Stomach smooth muscle (tissue), 2 donors: ENCODE measurements around the gene CYRIA.
A peak's percentile ranks its signal among the peaks of the same experiment; 100 is the strongest.

ENCODE experiments used
- H3K27ac ChIP-seq: one replicate; pipeline ENCODE4 v1.7.0; 2013; ENCODE audit warnings: mild to moderate bottlenecking, low read length, inconsistent platforms
- H3K27me3 ChIP-seq, 2 donors: one replicate each; pipeline ENCODE4 v1.7.0; 2013; ENCODE audit warnings: low read length in 2 of 2; ENCODE audit not compliant: insufficient read depth in 2 of 2, control insufficient read depth in 1 of 2
- H3K36me3 ChIP-seq, 2 donors: one replicate each; pipeline ENCODE4 v1.7.0; 2013; ENCODE audit warnings: low read length in 2 of 2; ENCODE audit not compliant: control insufficient read depth in 2 of 2, insufficient read depth in 2 of 2
- H3K4me1 ChIP-seq: one replicate; pipeline ENCODE4 v1.7.0; 2013; ENCODE audit warnings: low read length; ENCODE audit not compliant: control insufficient read depth, insufficient read depth
- H3K4me3 ChIP-seq, 2 donors: one replicate each; pipeline ENCODE4 v1.7.0; 2013; ENCODE audit warnings: low read length in 2 of 2
- H3K9ac ChIP-seq, 2 donors: one replicate each; pipeline ENCODE4 v1.7.0; 2013; ENCODE audit warnings: low read length in 2 of 2, mild to moderate bottlenecking in 1 of 2
- H3K9me3 ChIP-seq, 2 donors: one replicate each; pipeline ENCODE4 v1.7.0; 2013; ENCODE audit warnings: low read length in 2 of 2; ENCODE audit not compliant: control insufficient read depth in 2 of 2
- donor health status: healthy.
- donor health status: Pancreatic carcinoma.

CYRIA gene

GRCh38 chr2:16650287-16651249 is 15.1 kb downstream of the CYRIA start:
- Histone ChIP-seq H3K36me3 (peaks cover 0 to 4% of the 10 kb centered on the region in 2 donors), H3K9me3 (no peaks in the 10 kb centered on the region), H3K27me3 (no peaks in the 10 kb centered on the region), H3K4me1 (peaks cover 46% of the 10 kb centered on the region), H3K27ac (peak overlapping the region; percentile 53), H3K4me3 (peak overlapping the region; percentile 56 to 75), H3K9ac (peak overlapping the region; percentile 25 to 47)

GRCh38 chr2:16649353-16650286 is 16.0 kb downstream of the CYRIA start:
- Histone ChIP-seq H3K27ac (no peak overlapping the region), H3K9ac (no peak overlapping the region), H3K27me3 (no peaks in the 10 kb centered on the region), H3K9me3 (no peaks in the 10 kb centered on the region), H3K4me3 (peak overlapping the region; percentile 56 to 75), H3K4me1 (peaks cover 40% of the 10 kb centered on the region), H3K36me3 (peaks cover 0 to 4% of the 10 kb centered on the region in 2 donors)

DNA sequence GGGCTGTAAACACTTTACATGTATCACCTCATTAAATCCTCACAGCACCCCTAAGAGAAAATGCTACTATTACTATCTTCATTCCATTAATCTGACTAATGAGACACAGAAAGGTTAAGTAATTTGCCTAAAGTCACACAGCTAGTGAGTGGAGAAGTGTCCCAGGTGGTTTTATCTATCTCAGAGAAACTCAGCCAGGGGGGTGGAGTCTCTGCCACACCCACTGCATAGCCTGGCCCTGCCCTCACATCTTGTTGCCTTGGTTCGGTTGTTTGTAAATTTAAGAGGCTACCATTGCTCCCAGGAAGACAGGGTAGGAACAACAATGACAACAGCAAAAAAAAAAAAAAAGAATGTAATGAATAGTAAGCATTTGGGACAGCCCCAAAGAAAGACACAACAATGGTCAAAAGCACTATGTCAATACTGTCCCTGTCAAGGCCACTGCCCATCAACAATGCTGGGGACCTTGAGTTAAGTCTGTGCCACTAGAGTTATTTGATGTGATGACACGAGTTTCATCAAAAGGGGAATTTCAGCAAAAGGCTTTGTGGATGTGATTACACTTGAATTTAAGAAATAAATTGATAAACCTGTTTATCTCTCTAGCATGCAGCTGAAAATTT is 17.5 kb downstream of the CYRIA start:
- Histone ChIP-seq H3K9me3 (no peaks in the 10 kb centered on the region), H3K27ac (no peak overlapping the region), H3K36me3 (peaks cover 0 to 4% of the 10 kb centered on the region in 2 donors), H3K27me3 (no peaks in the 10 kb centered on the region), H3K4me3 (no peak overlapping the region), H3K9ac (no peak overlapping the region), H3K4me1 (peaks cover 33% of the 10 kb centered on the region)

GRCh38 chr2:16645775-16646559 is 19.7 kb downstream of the CYRIA start:
- Histone ChIP-seq H3K36me3 (peaks cover 0 to 4% of the 10 kb centered on the region in 2 donors), H3K27ac (no peak overlapping the region), H3K4me1 (peaks cover 20% of the 10 kb centered on the region), H3K4me3 (no peak overlapping the region), H3K9ac (no peak overlapping the region), H3K9me3 (no peaks in the 10 kb centered on the region), H3K27me3 (no peaks in the 10 kb centered on the region)

GRCh38 chr2:16645088-16645487 is 20.5 kb downstream of the CYRIA start:
- Histone ChIP-seq H3K27me3 (no peaks in the 10 kb centered on the region), H3K4me1 (peaks cover 20% of the 10 kb centered on the region), H3K9ac (no peak overlapping the region), H3K9me3 (no peaks in the 10 kb centered on the region), H3K4me3 (no peak overlapping the region), H3K36me3 (peaks cover 0 to 4% of the 10 kb centered on the region in 2 donors), H3K27ac (no peak overlapping the region)

DNA sequence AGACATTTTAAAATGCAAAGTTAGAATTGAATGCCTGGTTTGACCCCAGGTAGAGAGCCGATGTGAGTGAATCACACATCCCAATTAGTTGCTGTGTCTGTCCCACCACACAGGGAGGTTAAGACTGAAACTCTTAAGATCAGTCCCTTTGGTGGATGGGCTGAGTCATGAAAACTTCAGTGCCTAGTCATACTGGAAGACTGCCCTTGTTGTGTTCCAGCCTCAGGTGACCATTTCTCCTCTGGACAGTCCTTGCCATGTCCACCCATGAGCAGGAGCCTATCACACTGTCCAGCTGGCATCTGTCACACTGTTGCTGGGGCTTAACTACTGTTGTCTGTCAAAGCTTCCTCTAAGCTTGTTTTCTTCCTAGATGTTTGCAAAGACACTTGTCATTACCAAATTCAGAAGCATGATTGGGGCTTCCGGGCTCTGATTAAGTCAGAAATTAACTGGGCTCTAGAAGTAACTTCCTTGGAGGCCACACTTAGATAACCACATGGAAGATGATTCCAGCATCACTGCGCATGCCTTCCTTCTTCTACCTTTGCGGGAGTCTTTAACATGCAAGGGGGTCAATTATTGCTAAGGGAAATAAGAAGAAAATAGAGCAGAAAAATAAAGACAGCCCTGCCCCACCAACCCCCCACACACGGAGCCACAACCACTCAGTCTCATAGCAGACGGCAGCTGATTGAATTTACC is 21.3 kb downstream of the CYRIA start:
- Histone ChIP-seq H3K36me3 (peaks cover 0 to 4% of the 10 kb centered on the region in 2 donors), H3K4me3 (no peak overlapping the region), H3K4me1 (peaks cover 13% of the 10 kb centered on the region), H3K9me3 (no peaks in the 10 kb centered on the region), H3K27ac (no peak overlapping the region), H3K9ac (no peak overlapping the region), H3K27me3 (no peaks in the 10 kb centered on the region)

- no peak overlapping the region for H3K9ac ChIP-seq
- no peaks in the 10 kb centered on the region for H3K9me3 ChIP-seq
- H3K27me3 ChIP-seq: no peaks in the 10 kb centered on the region
- no peak overlapping the region for H3K27ac ChIP-seq
- H3K4me3 ChIP-seq: no peak overlapping the region
- peaks cover 10% of the 10 kb centered on the region for H3K4me1 ChIP-seq
- peaks cover under 1 to 4% of the 10 kb centered on the region in 2 donors for H3K36me3 ChIP-seq
These were observed 22.5 kb downstream of the CYRIA start for GRCh38 chr2:16643099-16643498.

DNA sequence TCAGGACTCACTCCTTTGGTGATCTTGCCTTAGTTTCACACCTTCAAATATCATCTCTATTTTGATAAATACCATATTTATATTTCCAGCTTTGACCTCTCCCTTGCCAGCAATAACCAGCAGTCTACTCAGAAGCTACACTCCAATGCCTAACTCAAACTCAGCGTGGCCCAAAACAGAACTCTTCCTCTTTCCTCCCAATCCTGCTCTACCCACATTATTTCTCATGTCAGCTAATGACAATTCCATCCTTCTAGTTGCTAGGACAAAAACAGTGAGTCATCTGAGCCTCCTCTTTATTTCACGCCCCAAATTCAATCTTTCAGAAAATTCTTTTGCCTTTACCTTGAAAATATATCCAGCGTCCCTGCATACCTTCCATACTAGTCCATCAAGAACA is 23.5 kb downstream of the CYRIA start:
- H3K4me3 ChIP-seq: no peak overlapping the region
- H3K9ac ChIP-seq: no peak overlapping the region
- peaks cover 10% of the 10 kb centered on the region for H3K4me1 ChIP-seq
- H3K27ac ChIP-seq: no peak overlapping the region
- H3K9me3 ChIP-seq: no peaks in the 10 kb centered on the region
- peaks cover 5 to 7% of the 10 kb centered on the region in 2 donors for H3K36me3 ChIP-seq
- H3K27me3 ChIP-seq: no peaks in the 10 kb centered on the region

DNA sequence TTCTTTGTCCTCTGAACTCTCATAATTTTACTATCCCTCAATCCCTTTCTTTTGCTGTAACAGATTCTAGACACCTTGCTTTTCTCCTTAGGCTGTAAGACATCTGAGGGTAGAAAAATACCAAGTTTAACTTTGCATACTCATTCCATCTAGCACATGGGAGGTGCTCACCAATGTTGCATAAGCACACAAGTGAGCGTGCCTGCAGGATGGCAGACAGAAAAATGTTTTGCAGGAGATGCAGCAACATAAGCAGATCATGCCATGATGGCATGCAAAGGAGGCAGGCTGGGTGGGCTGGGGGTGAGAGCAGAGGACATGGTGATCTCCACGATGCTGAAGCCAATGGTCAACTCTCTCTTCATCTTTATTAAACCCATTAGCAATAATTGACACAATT is 24.1 kb downstream of the CYRIA start:
- H3K36me3 ChIP-seq: peaks cover 5 to 7% of the 10 kb centered on the region in 2 donors
- no peaks in the 10 kb centered on the region for H3K9me3 ChIP-seq
- no peak overlapping the region for H3K27ac ChIP-seq
- no peaks in the 10 kb centered on the region for H3K27me3 ChIP-seq
- H3K9ac ChIP-seq: no peak overlapping the region
- H3K4me1 ChIP-seq: peaks cover 10% of the 10 kb centered on the region
- H3K4me3 ChIP-seq: no peak overlapping the region
